Fibroblast of lung (primary cell): ENCODE measurements around the gene TSEN2.
"Not testable (repeated sequence)": the region's sequence is repeated elsewhere in the genome, so short reads cannot be mapped to it uniquely, and the experiment has no call there.

Source experiments
- EZH2 ChIP-seq: IDR thresholded peaks from 2 replicates; pipeline ENCODE4 v1.5.1; 2012; ENCODE audit warnings: low read length, control low read depth, mild to moderate bottlenecking; ENCODE audit errors: missing control alignments
- TF ChIP-seq, protein P1 (sequence below), 2 donors: IDR thresholded peaks in 1 of 2; conservative IDR thresholded peaks in 1 of 2; 1 replicate in 1 of 2; 2 replicates in 1 of 2; pipeline ENCODE4 v1.5.1; 2011 to 2012; ENCODE audit warnings: low read length in 2 of 2, control low read depth in 1 of 2, inconsistent platforms in 1 of 2, low read depth in 1 of 2, mild to moderate bottlenecking in 1 of 2

GRCh38 chr3:12479198-12479597 is 5.1 kb upstream of the TSEN2 start:
- TF ChIP-seq, protein P1, sequence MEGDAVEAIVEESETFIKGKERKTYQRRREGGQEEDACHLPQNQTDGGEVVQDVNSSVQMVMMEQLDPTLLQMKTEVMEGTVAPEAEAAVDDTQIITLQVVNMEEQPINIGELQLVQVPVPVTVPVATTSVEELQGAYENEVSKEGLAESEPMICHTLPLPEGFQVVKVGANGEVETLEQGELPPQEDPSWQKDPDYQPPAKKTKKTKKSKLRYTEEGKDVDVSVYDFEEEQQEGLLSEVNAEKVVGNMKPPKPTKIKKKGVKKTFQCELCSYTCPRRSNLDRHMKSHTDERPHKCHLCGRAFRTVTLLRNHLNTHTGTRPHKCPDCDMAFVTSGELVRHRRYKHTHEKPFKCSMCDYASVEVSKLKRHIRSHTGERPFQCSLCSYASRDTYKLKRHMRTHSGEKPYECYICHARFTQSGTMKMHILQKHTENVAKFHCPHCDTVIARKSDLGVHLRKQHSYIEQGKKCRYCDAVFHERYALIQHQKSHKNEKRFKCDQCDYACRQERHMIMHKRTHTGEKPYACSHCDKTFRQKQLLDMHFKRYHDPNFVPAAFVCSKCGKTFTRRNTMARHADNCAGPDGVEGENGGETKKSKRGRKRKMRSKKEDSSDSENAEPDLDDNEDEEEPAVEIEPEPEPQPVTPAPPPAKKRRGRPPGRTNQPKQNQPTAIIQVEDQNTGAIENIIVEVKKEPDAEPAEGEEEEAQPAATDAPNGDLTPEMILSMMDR (conservative IDR thresholded peaks at IDR 0.05 in 1 of 2, IDR thresholded peaks at IDR 0.05 in 1 of 2; ENCODE audit: low read depth in 1 of 2, low read length in 2 of 2) = not testable (repeated sequence)
- not testable (repeated sequence) for TF ChIP-seq EZH2
